ENCODE data around the gene IL20. TPM values are rescaled to one million over a fixed set of nuclear protein-coding genes. Genes with fewer than 3 reads are reported as not detected.

Gene IL20
- total and polyA plus RNA-seq, 2 experiments from 2014 or later = not detected

GRCh38 chr1:206913766-206914537 lies 48.5 kb downstream of the IL20 start:
- no peak for DNase-seq (ENCODE audit: low read depth in 1 of 2, low spot score in 1 of 2)
- peaks cover 64% of the 10 kb centered on the region for H3K27me3 ChIP-seq
- TF ChIP-seq CTCF (IDR thresholded peaks at IDR 0.05; ENCODE audit: low read depth, low read length) = no peak
- H3K9me3 ChIP-seq (ENCODE audit: low read depth) = no peaks in the 10 kb centered on the region
- H3K27ac ChIP-seq = no peak overlapping the region
- no peak overlapping the region for H3K4me3 ChIP-seq
- H3K36me3 ChIP-seq = no peaks in the 10 kb centered on the region
- no peaks in the 10 kb centered on the region for H3K4me1 ChIP-seq (ENCODE audit: low read depth)

GRCh38 chr1:206915030-206915735 lies 49.8 kb downstream of the IL20 start:
- TF ChIP-seq CTCF (IDR thresholded peaks at IDR 0.05; ENCODE audit: low read depth, low read length) = no peak
- Histone ChIP-seq H3K4me3 (no peak overlapping the region), H3K27me3 (peaks cover 52% of the 10 kb centered on the region), H3K27ac (no peak overlapping the region), H3K9me3 (ENCODE audit: low read depth) (no peaks in the 10 kb centered on the region), H3K4me1 (ENCODE audit: low read depth) (no peaks in the 10 kb centered on the region), H3K36me3 (no peaks in the 10 kb centered on the region)
- no peak for DNase-seq (ENCODE audit: low read depth in 1 of 2, low spot score in 1 of 2)

GRCh38 chr1:206916000-206916709 lies 50.7 kb downstream of the IL20 start:
- H3K9me3 ChIP-seq (ENCODE audit: low read depth) = no peaks in the 10 kb centered on the region
- H3K27ac ChIP-seq = no peak overlapping the region
- no peaks in the 10 kb centered on the region for H3K4me1 ChIP-seq (ENCODE audit: low read depth)
- H3K27me3 ChIP-seq = peaks cover 44% of the 10 kb centered on the region
- H3K4me3 ChIP-seq = no peak overlapping the region
- no peak for TF ChIP-seq CTCF (IDR thresholded peaks at IDR 0.05; ENCODE audit: low read depth, low read length)
- no peak for DNase-seq (ENCODE audit: low read depth in 1 of 2, low spot score in 1 of 2)
- no peaks in the 10 kb centered on the region for H3K36me3 ChIP-seq

GRCh38 chr1:206918076-206918475 lies 52.7 kb downstream of the IL20 start:
- Histone ChIP-seq H3K9me3 (ENCODE audit: low read depth) (no peaks in the 10 kb centered on the region), H3K27me3 (peaks cover 40% of the 10 kb centered on the region), H3K4me3 (no peak overlapping the region), H3K36me3 (no peaks in the 10 kb centered on the region), H3K4me1 (ENCODE audit: low read depth) (no peaks in the 10 kb centered on the region), H3K27ac (no peak overlapping the region)
- DNase-seq (ENCODE audit: low read depth in 1 of 2, low spot score in 1 of 2) = no peak
- TF ChIP-seq CTCF (IDR thresholded peaks at IDR 0.05; ENCODE audit: low read depth, low read length) = no peak

Other genes starting within 250 kb of the IL20 start
- gene DYRK3, start 230.1 kb upstream of the IL20 start, total RNA-seq = 14.1 and 21.2 TPM in 2 replicates
- gene DYRK3, start 230.1 kb upstream of the IL20 start, polyA plus RNA-seq = 8.4 and 16.6 TPM in 2 replicates
- gene MAPKAPK2, start 180.7 kb upstream of the IL20 start, total RNA-seq = 99.4 and 117 TPM in 2 replicates
- gene MAPKAPK2, start 180.7 kb upstream of the IL20 start, polyA plus RNA-seq = 31.4 and 37.1 TPM in 2 replicates
- gene IL19, start 94.8 kb upstream of the IL20 start, total RNA-seq = not detected in 2 replicates
- not detected in 2 replicates for gene IL19, start 94.8 kb upstream of the IL20 start, polyA plus RNA-seq
- gene IL10, start 93.1 kb upstream of the IL20 start, total RNA-seq = not detected in 2 replicates
- gene IL10, start 93.1 kb upstream of the IL20 start, polyA plus RNA-seq = not detected in 2 replicates
- not detected in 2 replicates for gene IL24, start 31.8 kb downstream of the IL20 start, total RNA-seq
- not detected in 2 replicates for gene IL24, start 31.8 kb downstream of the IL20 start, polyA plus RNA-seq
- not detected in 2 replicates for gene FCMR, start 56.3 kb downstream of the IL20 start, total RNA-seq
- gene FCMR, start 56.3 kb downstream of the IL20 start, polyA plus RNA-seq = not detected in 2 replicates
- not detected in 2 replicates for gene PIGR, start 80.8 kb downstream of the IL20 start, total RNA-seq
- not detected in 2 replicates for gene PIGR, start 80.8 kb downstream of the IL20 start, polyA plus RNA-seq
- gene FCAMR, start 104.8 kb downstream of the IL20 start, total RNA-seq = not detected in 2 replicates
- not detected in 2 replicates for gene FCAMR, start 104.8 kb downstream of the IL20 start, polyA plus RNA-seq
- gene C1orf116, start 167.1 kb downstream of the IL20 start, total RNA-seq = 0.21 TPM in 2 replicates
- 0.29 TPM in 1 of 2 replicates, not detected in the other for gene C1orf116, start 167.1 kb downstream of the IL20 start, polyA plus RNA-seq
- gene YOD1, start 185.6 kb downstream of the IL20 start, total RNA-seq = 6.8 and 8.8 TPM in 2 replicates
- 3.8 and 4.3 TPM in 2 replicates for gene YOD1, start 185.6 kb downstream of the IL20 start, polyA plus RNA-seq
- 3.6 and 5.7 TPM in 2 replicates for gene PFKFB2, start 187.7 kb downstream of the IL20 start, total RNA-seq
- 3.6 and 6.0 TPM in 2 replicates for gene PFKFB2, start 187.7 kb downstream of the IL20 start, polyA plus RNA-seq
- not detected in 2 replicates for gene C4BPB, start 223.2 kb downstream of the IL20 start, total RNA-seq
- not detected in 2 replicates for gene C4BPB, start 223.2 kb downstream of the IL20 start, polyA plus RNA-seq
- gene C4BPA, start 238.6 kb downstream of the IL20 start, total RNA-seq = not detected in 2 replicates
- not detected in 2 replicates for gene C4BPA, start 238.6 kb downstream of the IL20 start, polyA plus RNA-seq

All from cardiac muscle cell (in vitro differentiated cells and primary cell).